GM18868 (cell line): ENCODE results near the gene FAM168A.

Experiments
- ATAC-seq: cut with Tn5 transposase; IDR thresholded peaks from one replicate; pipeline ENCODE4 v1.9.1; 2021; ENCODE audit warnings: mild to moderate bottlenecking, moderate library complexity; ENCODE audit not compliant: unreplicated experiment

FAM168A gene

GRCh38 chr11:73430326-73430725 is 167.6 kb downstream of the FAM168A start:
- no peak for ATAC-seq

DNA sequence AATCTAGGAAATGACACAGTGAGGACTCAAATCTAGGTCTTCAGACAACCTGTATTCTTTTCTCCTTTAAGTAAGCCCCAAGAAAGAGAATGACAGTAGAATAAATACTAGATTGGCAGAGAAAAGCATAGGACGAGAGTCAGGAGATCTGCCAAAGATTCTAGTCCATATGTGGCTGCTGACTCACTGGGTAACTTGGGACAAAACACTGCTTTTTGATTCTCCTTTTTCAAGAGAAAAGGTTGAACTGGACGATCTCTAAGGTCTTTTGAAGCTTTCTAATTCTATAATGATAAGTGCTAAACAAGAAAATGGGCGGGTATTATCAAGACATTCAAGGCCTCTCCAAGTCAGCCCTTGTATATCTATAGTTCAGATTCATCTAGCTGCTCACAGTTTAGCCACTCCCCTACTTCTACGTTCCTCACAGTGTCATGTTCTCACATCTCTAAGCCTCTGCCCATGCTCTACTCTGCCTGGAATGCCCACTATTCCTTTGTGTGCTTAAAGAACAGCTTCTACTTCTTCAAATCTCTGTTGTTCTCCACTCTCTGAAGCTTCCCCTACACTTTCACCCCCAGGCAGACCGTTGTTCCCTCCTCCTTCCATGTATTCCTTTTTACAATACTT is 168.7 kb downstream of the FAM168A start:
- ATAC-seq, result no peak

DNA sequence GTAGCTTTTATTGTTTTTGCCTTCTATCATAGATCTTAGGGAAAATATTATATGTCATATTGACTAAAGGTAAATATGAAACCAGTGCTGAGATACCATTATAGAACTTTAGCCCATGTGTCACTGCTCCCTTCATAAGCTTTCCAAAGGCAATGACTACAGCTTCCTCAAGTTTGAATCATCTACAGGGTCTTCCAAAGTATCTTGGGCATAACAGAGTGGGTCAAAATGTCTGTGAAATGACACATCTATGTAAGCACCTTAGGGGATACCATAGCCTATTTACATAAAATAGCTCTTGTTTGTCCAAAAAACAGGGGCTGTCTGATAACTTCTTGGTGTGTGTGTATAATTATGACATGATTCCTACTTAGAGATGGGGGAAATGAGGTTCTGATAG is 169.2 kb downstream of the FAM168A start:
- no peak for ATAC-seq

DNA sequence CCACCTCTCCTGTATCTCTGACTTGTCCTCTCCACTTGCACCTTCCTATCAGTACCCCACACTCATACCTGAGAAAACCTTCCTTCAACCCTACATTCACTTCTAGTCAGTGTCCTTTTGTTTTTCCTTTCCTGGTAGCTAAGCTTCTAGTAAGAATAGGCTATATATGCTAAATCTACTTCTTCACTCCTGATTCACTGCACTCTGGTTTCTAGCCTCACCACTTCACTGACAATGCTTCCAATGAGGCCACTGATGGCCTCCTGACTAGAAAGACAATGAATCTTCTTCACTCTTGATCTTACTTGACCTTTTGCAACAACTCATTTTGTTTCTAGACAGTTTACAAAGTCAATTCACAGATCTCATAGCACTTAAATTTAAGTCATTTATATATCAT is 169.7 kb downstream of the FAM168A start:
- ATAC-seq, result no peak

- ATAC-seq, result no peak
These were observed 171.6 kb downstream of the FAM168A start for GRCh38 chr11:73426219-73426850.

- no peak for ATAC-seq
These were observed 172.8 kb downstream of the FAM168A start for GRCh38 chr11:73425108-73425507.

- no peak for ATAC-seq
These were observed 174.4 kb downstream of the FAM168A start for GRCh38 chr11:73423506-73423905.

DNA sequence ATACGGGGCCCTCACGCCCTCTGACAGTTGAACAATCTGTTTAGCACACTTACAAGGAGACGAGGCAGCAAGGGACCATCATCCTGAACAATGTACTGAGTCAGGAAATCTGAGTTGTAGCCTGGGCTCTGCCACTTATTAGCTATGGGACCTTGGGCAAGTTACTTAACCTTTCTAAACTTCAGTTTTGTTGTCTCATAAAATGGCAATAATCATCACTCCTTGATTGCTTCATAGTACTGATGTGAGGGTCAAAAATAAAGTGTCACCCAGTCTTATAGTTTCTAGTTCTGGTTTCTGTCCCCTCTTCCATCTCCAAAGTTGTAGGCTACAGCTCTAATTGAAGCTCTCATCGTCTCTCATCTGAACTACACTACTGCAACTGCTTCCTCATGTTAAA is 175.0 kb downstream of the FAM168A start:
- no peak for ATAC-seq

DNA sequence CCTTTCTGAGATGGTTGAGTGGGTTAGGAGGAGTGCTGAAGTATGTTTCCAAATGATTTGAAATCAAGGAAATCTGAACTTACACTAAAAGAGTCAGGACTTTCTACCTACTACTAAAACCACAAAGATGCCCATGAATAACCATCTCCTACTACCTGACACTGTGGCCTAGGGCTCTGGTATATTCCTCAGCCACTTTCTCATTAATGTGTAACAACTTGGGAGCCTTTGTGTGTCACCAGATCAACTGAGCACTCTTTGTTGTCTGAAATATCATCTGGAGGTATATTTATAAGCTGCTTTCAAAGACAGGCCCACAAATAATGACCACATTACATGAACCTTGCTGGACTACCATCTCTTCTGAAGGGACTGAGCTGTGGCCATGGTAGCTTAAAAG is 177.8 kb downstream of the FAM168A start:
- no peak for ATAC-seq

GRCh38 chr11:73416786-73417185 is 181.1 kb downstream of the FAM168A start:
- ATAC-seq, result no peak

DNA sequence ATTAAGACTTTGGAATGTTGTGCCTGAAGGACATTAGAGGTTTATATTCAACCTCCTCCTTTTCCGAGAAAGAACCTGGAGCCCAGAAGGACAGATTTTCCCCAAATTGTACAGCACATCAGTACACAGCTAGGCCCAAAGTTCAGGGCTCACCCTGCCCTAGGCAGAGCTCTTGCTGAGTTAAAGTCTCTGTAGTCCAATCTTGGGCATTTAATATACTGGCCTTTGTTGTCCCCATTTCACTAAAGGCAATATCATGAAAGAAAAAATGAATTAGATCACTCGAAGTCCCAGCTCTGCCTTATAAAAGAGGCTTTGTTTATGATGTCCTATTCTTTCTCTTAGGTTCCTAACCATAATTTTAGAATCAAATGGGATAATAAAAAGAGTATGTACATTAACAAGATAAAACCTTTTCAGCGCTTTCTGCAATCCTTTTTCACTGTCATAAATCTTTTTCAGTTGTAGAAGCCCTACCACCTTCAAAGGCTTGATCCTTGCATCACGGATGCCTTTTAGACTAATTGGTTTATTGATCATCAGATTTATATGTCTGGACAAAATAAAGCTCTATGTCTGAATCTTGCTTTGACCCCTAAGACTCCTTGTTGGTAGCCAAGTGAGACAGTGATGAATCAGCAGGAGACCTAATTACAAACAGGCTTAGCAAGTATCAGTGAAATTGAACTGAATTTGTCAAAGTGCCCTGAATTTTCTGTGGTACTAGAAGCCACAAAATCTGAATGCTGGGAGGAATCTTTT is 181.9 kb downstream of the FAM168A start:
- ATAC-seq, result no peak

GRCh38 chr11:73414977-73415651 is 182.8 kb downstream of the FAM168A start:
- ATAC-seq, result peak; percentile 40

DNA sequence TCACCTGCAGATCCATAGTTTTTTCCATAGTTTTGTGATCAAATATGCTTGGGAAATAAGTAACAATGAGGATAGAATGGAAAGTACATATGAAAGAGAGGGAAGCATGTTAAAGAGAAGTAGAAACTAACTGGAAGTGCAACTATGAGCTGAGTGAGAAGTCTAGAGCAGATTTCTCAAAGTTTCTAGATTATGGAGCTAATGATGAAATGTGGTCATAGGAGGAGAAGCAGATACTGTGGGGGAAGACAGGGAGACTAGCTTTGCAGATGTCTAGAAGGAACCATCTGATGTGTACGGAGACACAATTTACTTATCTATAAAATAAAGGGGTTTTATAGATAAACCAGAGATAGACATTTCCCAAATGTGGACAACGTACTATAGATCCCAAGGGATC is 184.7 kb downstream of the FAM168A start:
- no peak for ATAC-seq

DNA sequence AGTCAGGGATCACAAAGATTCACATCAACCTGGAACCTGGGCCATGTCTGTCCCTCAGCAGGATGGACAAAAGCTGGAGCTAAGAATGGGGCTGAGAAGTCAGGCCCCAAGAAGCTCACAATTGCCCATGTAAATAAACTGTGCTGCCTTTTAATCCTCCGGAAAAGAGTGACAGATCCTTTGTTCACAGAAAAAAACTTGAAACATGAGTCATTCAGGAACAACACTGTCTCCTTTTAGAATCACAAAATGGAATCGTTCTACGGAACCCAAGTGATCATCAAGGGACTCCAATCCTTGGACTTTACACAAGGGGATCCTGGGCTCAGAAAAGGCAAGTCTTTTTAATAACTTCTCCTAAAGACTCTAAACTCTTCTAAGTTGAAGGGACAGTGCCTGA is 185.6 kb downstream of the FAM168A start:
- ATAC-seq, result no peak

DNA sequence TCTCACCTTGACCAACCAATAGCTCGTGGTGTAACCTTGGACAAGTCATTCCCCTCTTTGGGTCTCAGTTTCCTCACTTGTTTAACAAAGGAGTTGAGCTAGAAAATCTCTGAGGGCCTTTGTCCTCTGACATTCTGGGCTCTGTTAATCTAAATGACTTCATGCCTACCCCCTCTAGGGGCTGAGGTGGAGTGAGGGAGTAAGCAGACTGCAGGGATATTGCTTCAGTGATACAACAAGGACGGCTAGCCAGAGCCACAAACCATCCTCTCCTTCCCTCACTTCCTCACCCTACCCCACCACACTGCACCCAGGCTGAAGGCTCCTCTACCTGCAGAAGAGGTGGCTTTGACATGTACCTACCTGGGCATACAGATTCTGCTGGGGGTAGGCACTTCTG is 186.9 kb downstream of the FAM168A start:
- ATAC-seq, result no peak

- no peak for ATAC-seq
These were observed 187.3 kb downstream of the FAM168A start for GRCh38 chr11:73410627-73411026.

DNA sequence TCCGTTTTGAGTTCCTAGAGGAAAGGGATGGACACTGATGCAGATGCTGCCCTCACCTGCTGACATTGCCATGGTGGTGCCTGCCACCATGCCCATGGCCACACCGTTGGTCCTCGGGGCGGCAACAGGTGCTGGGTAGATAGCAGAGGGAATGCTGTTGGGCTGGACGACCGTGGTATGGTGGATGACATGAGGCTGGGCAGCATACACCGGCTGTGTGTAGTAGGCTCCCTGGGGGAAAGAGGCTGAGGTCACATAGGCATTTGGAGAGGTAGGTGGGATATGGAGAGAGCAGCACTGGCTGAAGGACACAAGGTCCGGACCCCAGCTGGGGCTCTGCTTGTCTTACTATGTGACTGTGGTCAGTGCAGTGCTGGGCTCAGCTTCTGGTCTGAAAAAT is 188.5 kb downstream of the FAM168A start:
- ATAC-seq, result no peak

DNA sequence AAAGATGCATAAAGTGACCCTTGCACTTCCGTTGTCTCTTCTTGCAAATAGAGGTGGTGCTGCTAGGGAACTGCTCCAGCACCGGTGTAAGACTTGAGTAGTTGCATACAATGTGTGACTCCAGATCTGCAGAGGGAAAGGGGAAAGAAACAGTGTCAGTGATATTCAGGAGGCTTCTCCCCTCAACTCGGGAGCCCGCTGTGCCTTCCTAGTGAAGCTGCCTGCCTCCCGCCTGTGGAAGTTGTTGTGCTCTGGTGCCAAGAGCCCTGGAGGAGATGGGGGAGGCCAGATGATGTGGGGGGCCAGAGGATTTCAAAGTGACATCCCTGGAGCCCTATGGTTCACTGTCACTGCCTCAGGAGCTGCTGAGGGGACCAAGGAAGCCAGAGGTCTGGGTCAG is 191.3 kb downstream of the FAM168A start:
- no peak for ATAC-seq

DNA sequence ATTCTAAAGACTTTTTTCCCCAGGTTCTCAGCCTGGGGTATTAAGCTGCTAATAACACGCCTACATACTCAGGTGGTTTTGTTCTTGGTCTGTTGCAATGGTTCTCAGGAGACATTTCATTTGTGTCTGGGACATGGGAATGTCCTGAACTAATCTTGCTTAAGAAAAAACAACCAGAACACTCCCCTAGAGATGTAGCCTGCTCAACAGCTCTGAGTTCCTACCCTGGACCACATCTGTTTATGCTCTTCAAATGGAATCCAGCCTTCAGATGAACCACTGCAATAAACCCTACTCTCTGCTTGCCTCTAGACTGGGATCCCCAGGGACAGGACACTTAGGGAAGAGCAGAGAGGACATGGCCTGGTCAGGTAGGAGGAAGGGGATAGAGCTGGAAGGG is 191.8 kb downstream of the FAM168A start:
- no peak for ATAC-seq

- no peak for ATAC-seq
These were observed 192.8 kb downstream of the FAM168A start for GRCh38 chr11:73405146-73405510.

DNA sequence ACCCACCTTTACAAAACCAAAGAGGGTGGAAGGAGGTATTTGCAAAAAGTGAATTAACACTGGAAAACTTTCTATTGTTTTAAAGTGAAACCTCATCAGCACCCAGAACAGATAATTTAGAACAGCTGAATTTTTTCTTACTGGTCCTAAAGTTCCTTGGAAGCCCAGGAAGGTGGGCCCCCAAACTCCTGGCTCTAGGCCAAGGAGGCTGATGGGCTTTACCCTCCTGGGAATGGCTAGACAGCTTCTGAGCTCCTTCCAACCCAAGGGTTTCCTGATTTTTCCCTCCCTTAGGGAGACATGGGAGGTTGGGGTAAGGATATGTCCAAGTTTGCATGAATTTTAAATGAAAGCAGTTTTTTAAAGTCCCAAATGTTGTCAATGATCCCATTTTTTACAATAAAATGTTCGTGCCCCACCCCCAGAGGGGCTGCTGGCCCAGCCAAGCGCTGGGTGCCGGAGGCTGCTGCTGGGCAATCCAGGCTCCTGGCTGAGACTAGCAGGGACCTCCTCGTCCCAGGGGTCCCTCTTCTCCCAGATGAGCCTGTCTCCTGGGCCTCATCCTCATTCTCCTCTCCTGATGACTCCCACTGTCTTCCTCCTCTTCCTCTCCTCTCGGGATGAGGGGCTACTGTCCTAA is 193.3 kb downstream of the FAM168A start:
- ATAC-seq, result no peak
